B cell (primary cell): ENCODE results near the gene UNC93B1. TPM values are rescaled to one million over a fixed set of nuclear protein-coding genes. Genes with fewer than 3 reads are reported as not detected.

Experiments used
- ATAC-seq: fragments of 200-7000 bp; cut with Tn5 transposase; one replicate; pipeline ENCODE4 v1.10.0; 2021; ENCODE audit warnings: low read depth, mild to moderate bottlenecking, moderate number of reproducible peaks, moderate library complexity
- CTCF ChIA-PET: fragments of 350-600 bp; sonication (Branson Sonifier 250); formaldehyde crosslinking; loops from one replicate; lab custom pipeline; 2021; ENCODE audit warnings: antibody characterized with exemption, inconsistent platforms; lab: Charles Lee
- POLR2A ChIA-PET: fragments of 350-600 bp; sonication (Branson Sonifier 250); formaldehyde crosslinking; loops from one replicate; lab custom pipeline; 2021; ENCODE audit warnings: antibody characterized with exemption; lab: Charles Lee
- DNase-seq: peaks from one replicate; pipeline ENCODE4 v3.0.0; 2013
- H2AFZ ChIP-seq: 2 replicates; pipeline ENCODE4 v1.6.1; 2012; ENCODE audit warnings: mild to moderate bottlenecking, low read depth, low read length; ENCODE audit not compliant: insufficient read depth, poor library complexity, severe bottlenecking
- H3K27ac ChIP-seq, 2 donors: 1 replicate in 1 of 2; 2 replicates in 1 of 2; pipeline ENCODE4 v1.5.1; 2012 to 2013; ENCODE audit warnings: low read length in 2 of 2, mild to moderate bottlenecking in 2 of 2, moderate library complexity in 1 of 2
- H3K27me3 ChIP-seq, 4 experiments: fragments of 200-600 bp in 1 of 4; sonication (generic) in 1 of 4; replicated peaks in 1 of 4; 1 replicate in 2 of 4; 2 replicates in 2 of 4; pipeline versions ENCODE4 v1.6.1 to v1.7.0; 2013 to 2016; ENCODE audit warnings: low read length in 3 of 4, mild to moderate bottlenecking in 2 of 4, mixed read lengths in 1 of 4, moderate library complexity in 1 of 4; ENCODE audit not compliant: insufficient read depth in 4 of 4, control insufficient read depth in 3 of 4; ENCODE audit errors: control extremely low read depth in 1 of 4
- H3K36me3 ChIP-seq, 2 experiments: replicated peaks in 1 of 2; 1 replicate in 1 of 2; 2 replicates in 1 of 2; pipeline versions ENCODE4 v1.6.1 to v1.7.1; 2013; ENCODE audit warnings: low read length in 1 of 2; ENCODE audit not compliant: insufficient read depth in 2 of 2, control insufficient read depth in 1 of 2; ENCODE audit errors: control extremely low read depth in 1 of 2, extremely low read depth in 1 of 2
- H3K4me1 ChIP-seq, 2 donors: fragments of 200-600 bp in 1 of 2; sonication (generic) in 1 of 2; 1 replicate in 1 of 2; 2 replicates in 1 of 2; pipeline versions ENCODE4 v1.5.1 to v1.6.1; 2013 to 2017; ENCODE audit warnings: low read length in 2 of 2; ENCODE audit not compliant: control insufficient read depth in 2 of 2, insufficient read depth in 2 of 2
- H3K4me2 ChIP-seq: replicated peaks from 2 replicates; pipeline ENCODE3; 2012; ENCODE audit warnings: mild to moderate bottlenecking, low read depth, low read length; ENCODE audit not compliant: poor library complexity, severe bottlenecking
- H3K4me3 ChIP-seq, 5 experiments: fragments of 200-600 bp in 1 of 5; sonication (generic) in 1 of 5; 1 replicate in 3 of 5; 2 replicates in 2 of 5; pipeline versions ENCODE4 v1.5.1 to v1.7.0; 2011 to 2016; ENCODE audit warnings: low read length in 4 of 5, mild to moderate bottlenecking in 4 of 5, low read depth in 2 of 5, control low read depth in 1 of 5, moderate library complexity in 1 of 5; ENCODE audit not compliant: insufficient read depth in 1 of 5; ENCODE audit errors: control extremely low read depth in 1 of 5, extremely low read depth in 1 of 5
- H3K79me2 ChIP-seq: fragments of 200-600 bp; sonication (generic); one replicate; pipeline ENCODE4 v1.6.0; 2016; ENCODE audit warnings: low read length; ENCODE audit not compliant: control insufficient read depth, insufficient read depth
- H3K9ac ChIP-seq: fragments of 200-600 bp; sonication (generic); 2 replicates; pipeline ENCODE4 v1.6.1; 2017; ENCODE audit warnings: mild to moderate bottlenecking, low read length, moderate library complexity
- H3K9me3 ChIP-seq, 3 donors: one replicate each; pipeline versions ENCODE4 v1.6.1 to v1.7.1; 2013; ENCODE audit warnings: low read length in 2 of 3; ENCODE audit not compliant: control insufficient read depth in 2 of 3, insufficient read depth in 1 of 3; ENCODE audit errors: control extremely low read depth in 1 of 3
- H4K20me1 ChIP-seq: 2 replicates; pipeline ENCODE4 v1.6.0; 2012; ENCODE audit warnings: mild to moderate bottlenecking, low read length; ENCODE audit not compliant: insufficient read depth, control insufficient read depth, poor library complexity, severe bottlenecking
- H3K27ac Mint-ChIP-seq: one replicate; pipeline ENCODE4 v1.8.0; 2021; ENCODE audit warnings: mixed read lengths
- H3K27me3 Mint-ChIP-seq: one replicate; pipeline ENCODE4 v1.8.0; 2021; ENCODE audit warnings: mixed read lengths
- H3K4me1 Mint-ChIP-seq: one replicate; pipeline ENCODE4 v1.8.0; 2021; ENCODE audit warnings: mixed read lengths
- H3K4me3 Mint-ChIP-seq: one replicate; pipeline ENCODE4 v1.8.0; 2021; ENCODE audit warnings: mixed read lengths
- H3K9me3 Mint-ChIP-seq: one replicate; pipeline ENCODE4 v1.8.0; 2022; ENCODE audit warnings: mixed read lengths; ENCODE audit not compliant: insufficient read depth
- EZH2 ChIP-seq: IDR thresholded peaks from 2 replicates; pipeline ENCODE4 v1.6.1; 2012; ENCODE audit warnings: borderline replicate concordance, low read depth, mild to moderate bottlenecking, moderate library complexity, low read length; ENCODE audit not compliant: insufficient read depth, poor library complexity, severe bottlenecking
- WGBS: methylation state at CpG from one replicate; pipeline ENCODE4 v1.1.5; 2013; ENCODE audit warnings: missing lambda C conversion rate; ENCODE audit not compliant: insufficient coverage; 5-methylcytosine and 5-hydroxymethylcytosine counted together
- intact Hi-C: fragments of 100-400 bp; cut with micrococcal nuclease; formaldehyde crosslinking; loops from one replicate; pipeline ENCODE4 v1.10.0; 2022
- polyA plus RNA-seq: library from polyadenylated mRNA; depleted of rRNA; stranded (reverse); fragments of >200 nt; gene quantifications from 2 replicates; pipeline ENCODE4 v1.2.3, GENCODE V29; 2012
- total RNA-seq, 2 donors: library from RNA; stranded (reverse); fragments of 120-200 nt in 1 of 2; gene quantifications; 1 replicate in 1 of 2; 2 replicates in 1 of 2; pipeline versions ENCODE4 v1.2.3 to v1.2.4, GENCODE V29; 2013 to 2022
- TF ChIP-seq, protein P1 (sequence below): fragments of 200-600 bp; IDR thresholded peaks from one replicate; pipeline ENCODE4 v1.8.0; 2022; ENCODE audit warnings: antibody characterized with exemption, mild to moderate bottlenecking

UNC93B1 gene
- total and polyA plus RNA-seq, 2 donors (not counting 1 experiment from before 2014, with no cell fraction given) = 114 to 308 TPM

DNA sequence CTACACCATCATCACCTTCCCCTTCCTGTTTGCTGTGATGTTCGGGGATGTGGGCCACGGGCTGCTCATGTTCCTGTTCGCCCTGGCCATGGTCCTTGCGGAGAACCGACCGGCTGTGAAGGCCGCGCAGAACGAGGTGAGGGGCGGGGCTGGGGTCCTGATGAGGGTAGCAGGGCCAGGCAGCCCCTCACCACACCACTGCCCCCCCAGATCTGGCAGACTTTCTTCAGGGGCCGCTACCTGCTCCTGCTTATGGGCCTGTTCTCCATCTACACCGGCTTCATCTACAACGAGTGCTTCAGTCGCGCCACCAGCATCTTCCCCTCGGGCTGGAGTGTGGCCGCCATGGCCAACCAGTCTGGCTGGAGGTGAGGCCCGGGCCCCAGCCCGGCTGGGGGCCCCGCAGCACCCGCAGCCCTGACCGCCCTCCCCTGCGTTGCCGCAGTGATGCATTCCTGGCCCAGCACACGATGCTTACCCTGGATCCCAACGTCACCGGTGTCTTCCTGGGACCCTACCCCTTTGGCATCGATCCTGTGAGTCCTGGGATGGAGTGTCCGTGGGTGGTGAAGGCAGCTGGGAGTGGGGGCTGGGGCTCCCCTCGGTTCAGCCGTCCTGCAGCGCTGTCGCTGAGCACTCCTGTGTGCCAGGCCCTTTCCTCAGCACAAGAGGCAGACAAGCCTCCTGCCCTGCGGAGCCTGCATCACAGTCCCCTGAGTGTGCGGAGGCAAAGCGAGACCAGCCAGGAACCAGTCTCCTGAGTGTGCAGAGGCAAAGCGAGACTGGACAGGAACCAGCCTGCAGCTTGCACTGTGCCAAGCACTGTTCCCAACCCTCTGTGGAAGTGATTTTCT lies 43.8 kb upstream of the UNC93B1 start:
- Histone ChIP-seq H3K9ac (no peak overlapping the region), H3K27ac (no peak overlapping the region), H3K27me3 (no peaks in the 10 kb centered on the region), H3K4me3 (no peak overlapping the region), H2AFZ (no peak overlapping the region), H4K20me1 (peaks cover 19% of the 10 kb centered on the region), H3K4me1 (no peaks in the 10 kb centered on the region), H3K9me3 (no peaks in the 10 kb centered on the region), H3K36me3 (peaks cover 0 to 78% of the 10 kb centered on the region in 2 experiments), H3K79me2 (no peaks in the 10 kb centered on the region), H3K4me2 (no peak overlapping the region)
- DNase-seq (peak; percentile 9), ATAC-seq (no peak)
- intact Hi-C loops = no loop called here
- Mint-ChIP-seq H3K4me1 (no peaks in the 10 kb centered on the region), H3K9me3 (no peaks in the 10 kb centered on the region), H3K4me3 (no peak overlapping the region), H3K27me3 (no peaks in the 10 kb centered on the region), H3K27ac (peak overlapping the region; percentile 41)
- no peak for TF ChIP-seq EZH2
- 95% methylated on average over 36 of the region's 37 CpGs for WGBS
- ChIA-PET POLR2A (interaction anchor here (0.6 kb wide), 1 partner anchor 9 kb away, joined by 3 read pairs; the partner anchor contains the start of gene TCIRG1), CTCF (no interaction called here)

DNA sequence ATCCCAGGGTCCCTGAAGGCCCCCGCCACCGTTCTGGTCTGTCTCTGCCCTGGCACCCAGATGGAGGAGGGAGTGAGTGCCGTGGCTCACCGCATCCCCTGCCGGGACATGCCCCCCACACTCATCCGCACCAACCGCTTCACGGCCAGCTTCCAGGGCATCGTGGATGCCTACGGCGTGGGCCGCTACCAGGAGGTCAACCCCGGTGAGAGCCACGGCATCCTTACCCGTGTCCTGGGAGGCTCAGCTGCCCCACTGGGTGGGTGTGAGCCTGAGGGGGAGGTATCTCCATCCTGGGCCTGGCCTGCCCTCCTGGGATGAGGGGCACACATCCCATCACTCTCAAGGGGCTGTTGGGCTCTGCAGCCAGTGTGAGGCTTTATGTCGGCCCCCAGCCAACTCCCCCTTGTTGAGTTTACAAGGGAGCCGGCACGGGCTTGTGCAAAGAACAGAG lies 41.0 kb upstream of the UNC93B1 start:
- no peak overlapping the region for H3K9ac ChIP-seq
- ATAC-seq (no peak), DNase-seq (no peak)
- Mint-ChIP-seq H3K4me3 (no peak overlapping the region), H3K9me3 (no peaks in the 10 kb centered on the region), H3K4me1 (peaks cover 14% of the 10 kb centered on the region), H3K27ac (peak overlapping the region; percentile 46), H3K27me3 (no peaks in the 10 kb centered on the region)
- H3K4me3 ChIP-seq = no peak overlapping the region
- ChIA-PET POLR2A (no interaction called here), CTCF (interaction anchor here (0.9 kb wide), 1 partner anchor 254 kb away, joined by 3 read pairs; no protein-coding TSS in a partner anchor)
- H4K20me1 ChIP-seq = peaks cover 33% of the 10 kb centered on the region
- peaks cover 20% of the 10 kb centered on the region for H3K79me2 ChIP-seq
- intact Hi-C loops = no loop called here
- TF ChIP-seq, protein P1, sequence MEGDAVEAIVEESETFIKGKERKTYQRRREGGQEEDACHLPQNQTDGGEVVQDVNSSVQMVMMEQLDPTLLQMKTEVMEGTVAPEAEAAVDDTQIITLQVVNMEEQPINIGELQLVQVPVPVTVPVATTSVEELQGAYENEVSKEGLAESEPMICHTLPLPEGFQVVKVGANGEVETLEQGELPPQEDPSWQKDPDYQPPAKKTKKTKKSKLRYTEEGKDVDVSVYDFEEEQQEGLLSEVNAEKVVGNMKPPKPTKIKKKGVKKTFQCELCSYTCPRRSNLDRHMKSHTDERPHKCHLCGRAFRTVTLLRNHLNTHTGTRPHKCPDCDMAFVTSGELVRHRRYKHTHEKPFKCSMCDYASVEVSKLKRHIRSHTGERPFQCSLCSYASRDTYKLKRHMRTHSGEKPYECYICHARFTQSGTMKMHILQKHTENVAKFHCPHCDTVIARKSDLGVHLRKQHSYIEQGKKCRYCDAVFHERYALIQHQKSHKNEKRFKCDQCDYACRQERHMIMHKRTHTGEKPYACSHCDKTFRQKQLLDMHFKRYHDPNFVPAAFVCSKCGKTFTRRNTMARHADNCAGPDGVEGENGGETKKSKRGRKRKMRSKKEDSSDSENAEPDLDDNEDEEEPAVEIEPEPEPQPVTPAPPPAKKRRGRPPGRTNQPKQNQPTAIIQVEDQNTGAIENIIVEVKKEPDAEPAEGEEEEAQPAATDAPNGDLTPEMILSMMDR = no peak
- TF ChIP-seq EZH2 = no peak
- H3K27me3 ChIP-seq = no peaks in the 10 kb centered on the region
- H3K9me3 ChIP-seq = no peaks in the 10 kb centered on the region
- peaks cover 0 to 58% of the 10 kb centered on the region in 2 experiments for H3K36me3 ChIP-seq
- H3K27ac ChIP-seq = no peak overlapping the region
- no peak overlapping the region for H3K4me2 ChIP-seq
- no peak overlapping the region for H2AFZ ChIP-seq
- peaks cover 12 to 18% of the 10 kb centered on the region in 2 donors for H3K4me1 ChIP-seq
- WGBS = 96% methylated on average over 12 of the region's 18 CpGs
